HG03175 (cell line): ENCODE data around the gene CNDP1.
A peak's percentile ranks its signal among the peaks of the same experiment; 100 is the strongest.
"Not testable (repeated sequence)": the region's sequence is repeated elsewhere in the genome, so short reads cannot be mapped to it uniquely, and the experiment has no call there.

Source experiments
- ATAC-seq: cut with Tn5 transposase; IDR thresholded peaks from one replicate; pipeline ENCODE4 v1.9.1; 2021; ENCODE audit warnings: mild to moderate bottlenecking, moderate library complexity; ENCODE audit not compliant: unreplicated experiment

The CNDP1 gene

GRCh38 chr18:74520096-74520833 is 14.0 kb upstream of the CNDP1 start:
- ATAC-seq, result no peak

GRCh38 chr18:74521068-74521725 is 13.1 kb upstream of the CNDP1 start:
- ATAC-seq, result no peak

DNA sequence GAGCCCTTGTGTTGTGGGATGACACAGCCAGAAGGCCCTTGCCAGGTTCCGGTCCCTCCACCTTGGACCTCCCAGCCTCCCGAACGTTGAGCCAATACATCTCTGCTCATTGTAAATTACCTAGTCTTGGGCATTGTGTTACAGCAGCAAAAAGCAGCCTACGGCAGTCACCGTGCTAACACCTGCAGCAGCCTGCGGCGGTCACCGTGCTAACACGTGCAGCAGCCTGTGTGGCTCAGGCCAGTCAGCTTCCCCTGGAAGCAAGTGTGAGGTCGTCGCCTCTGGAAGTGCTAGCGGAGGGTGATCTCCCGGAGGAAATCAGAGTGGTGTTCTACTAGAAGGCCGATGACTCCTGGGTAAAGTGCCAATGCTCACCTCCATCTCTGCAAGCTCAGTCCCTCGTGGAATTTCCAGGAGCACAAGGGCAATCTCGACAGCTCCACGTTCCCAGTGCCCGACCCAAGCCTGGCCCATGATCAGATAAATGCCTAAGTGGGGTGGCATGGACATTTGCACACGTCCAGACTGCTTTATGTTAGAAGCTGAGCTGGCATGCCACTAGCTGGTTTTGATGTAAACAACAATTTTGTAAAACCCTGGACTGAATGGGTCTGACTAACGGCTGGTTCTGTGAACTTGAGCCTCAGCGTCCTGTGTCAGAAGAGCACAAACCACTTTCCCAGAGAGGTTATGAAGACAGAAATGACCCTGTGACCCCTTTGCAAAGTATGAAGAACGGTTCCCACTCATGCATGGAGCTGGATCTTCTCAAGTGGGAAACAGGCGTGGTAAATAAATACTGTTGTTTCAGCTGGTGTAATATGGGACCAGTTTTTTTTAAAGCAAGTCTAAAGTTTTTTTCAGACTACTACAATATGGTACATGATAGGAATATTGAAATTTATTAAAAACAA is 11.4 kb upstream of the CNDP1 start:
- ATAC-seq, result no peak

GRCh38 chr18:74524097-74524496 is 10.2 kb upstream of the CNDP1 start:
- ATAC-seq, result no peak

DNA sequence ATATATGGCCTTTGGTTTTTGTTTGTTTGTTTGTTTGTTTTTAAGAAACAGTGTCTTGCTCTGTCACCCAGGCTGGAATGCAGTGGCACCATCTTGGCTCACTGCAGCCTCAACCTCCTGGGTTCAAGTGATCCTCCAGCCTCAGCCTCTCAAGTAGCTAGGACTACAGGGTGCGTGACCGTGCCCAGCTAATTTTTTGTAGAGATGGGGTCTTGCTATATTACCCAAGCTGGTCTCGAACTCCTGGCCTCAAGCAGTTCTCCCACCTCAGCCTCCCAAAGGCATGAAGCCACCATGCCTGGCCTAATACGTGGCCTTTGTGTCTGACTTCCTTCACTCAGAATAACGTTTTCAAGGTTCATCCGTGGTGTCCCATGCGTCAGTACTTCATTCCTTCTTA is 9.4 kb upstream of the CNDP1 start:
- ATAC-seq, result not testable (repeated sequence)

GRCh38 chr18:74525741-74526140 is 8.6 kb upstream of the CNDP1 start:
- ATAC-seq, result no peak

- ATAC-seq, result no peak
Observed at GRCh38 chr18:74526488-74526887, 7.8 kb upstream of the CNDP1 start.

- ATAC-seq, result peak; percentile 91
Observed at GRCh38 chr18:74528478-74528877, 5.8 kb upstream of the CNDP1 start.

- ATAC-seq, result no peak
Observed at GRCh38 chr18:74528913-74529312, 5.4 kb upstream of the CNDP1 start.

DNA sequence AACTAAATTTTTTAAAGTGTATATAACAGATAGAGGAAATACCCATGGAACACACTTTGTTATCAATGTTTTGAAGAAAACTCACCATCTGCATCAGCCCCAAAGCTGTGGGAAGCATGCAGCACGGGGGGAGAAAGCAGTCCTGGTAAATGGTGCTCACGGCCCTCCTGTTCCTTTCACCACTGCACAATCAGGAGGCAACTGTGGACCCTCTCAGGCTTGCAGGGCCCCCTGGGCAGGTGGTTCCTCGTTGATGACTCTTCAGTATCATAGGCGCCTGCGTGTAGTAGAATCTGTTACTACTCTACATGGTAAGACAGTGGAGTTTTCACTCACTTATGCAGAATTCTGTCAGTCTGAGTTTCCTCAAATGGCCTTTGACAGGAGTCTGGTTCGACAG is 4.9 kb upstream of the CNDP1 start:
- no peak for ATAC-seq

GRCh38 chr18:74529811-74530583 is 4.3 kb upstream of the CNDP1 start:
- ATAC-seq, result no peak

DNA sequence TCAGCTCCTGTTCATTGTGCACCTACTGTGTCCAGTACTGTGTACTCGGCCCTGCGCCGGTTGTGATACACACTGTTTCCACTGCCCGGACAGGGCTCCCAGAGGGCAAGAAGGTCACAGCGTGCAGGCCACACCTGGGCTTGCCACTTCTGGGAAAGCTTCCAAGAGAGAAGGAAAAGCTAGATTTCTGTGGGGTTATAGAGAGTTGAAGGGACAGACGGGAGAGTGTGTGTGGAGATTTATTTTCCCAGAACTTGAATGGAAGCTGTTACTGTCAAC is 3.8 kb upstream of the CNDP1 start:
- no peak for ATAC-seq

DNA sequence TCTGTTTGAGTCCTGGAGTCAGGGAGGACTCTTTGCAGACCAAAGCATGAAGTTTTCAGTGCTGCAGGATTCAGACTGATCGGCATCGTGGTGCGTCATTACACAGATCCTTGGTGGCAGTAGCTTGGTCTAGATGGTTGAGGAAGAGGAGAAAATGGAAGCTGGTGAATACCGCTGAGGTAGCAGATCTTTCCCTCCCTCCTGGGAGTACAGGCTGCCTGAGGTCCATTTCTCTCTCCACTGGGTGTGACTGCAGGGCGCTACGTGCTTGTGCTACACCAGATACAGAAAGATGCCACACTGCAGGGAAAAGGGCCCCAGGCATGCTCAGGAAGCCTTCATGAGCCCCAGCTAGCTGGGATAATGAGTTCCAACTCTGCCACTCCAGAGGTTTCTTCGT is 3.3 kb upstream of the CNDP1 start:
- no peak for ATAC-seq

- ATAC-seq, result no peak
Observed at GRCh38 chr18:74532511-74533025, 1.7 kb upstream of the CNDP1 start.

- ATAC-seq, result no peak
Observed at GRCh38 chr18:74533666-74534065, 634 bp upstream of the CNDP1 start.

- no peak for ATAC-seq
Observed at GRCh38 chr18:74534981-74535649, 815 bp downstream of the CNDP1 start.

GRCh38 chr18:74539289-74539688 is 5.0 kb downstream of the CNDP1 start:
- ATAC-seq, result no peak

DNA sequence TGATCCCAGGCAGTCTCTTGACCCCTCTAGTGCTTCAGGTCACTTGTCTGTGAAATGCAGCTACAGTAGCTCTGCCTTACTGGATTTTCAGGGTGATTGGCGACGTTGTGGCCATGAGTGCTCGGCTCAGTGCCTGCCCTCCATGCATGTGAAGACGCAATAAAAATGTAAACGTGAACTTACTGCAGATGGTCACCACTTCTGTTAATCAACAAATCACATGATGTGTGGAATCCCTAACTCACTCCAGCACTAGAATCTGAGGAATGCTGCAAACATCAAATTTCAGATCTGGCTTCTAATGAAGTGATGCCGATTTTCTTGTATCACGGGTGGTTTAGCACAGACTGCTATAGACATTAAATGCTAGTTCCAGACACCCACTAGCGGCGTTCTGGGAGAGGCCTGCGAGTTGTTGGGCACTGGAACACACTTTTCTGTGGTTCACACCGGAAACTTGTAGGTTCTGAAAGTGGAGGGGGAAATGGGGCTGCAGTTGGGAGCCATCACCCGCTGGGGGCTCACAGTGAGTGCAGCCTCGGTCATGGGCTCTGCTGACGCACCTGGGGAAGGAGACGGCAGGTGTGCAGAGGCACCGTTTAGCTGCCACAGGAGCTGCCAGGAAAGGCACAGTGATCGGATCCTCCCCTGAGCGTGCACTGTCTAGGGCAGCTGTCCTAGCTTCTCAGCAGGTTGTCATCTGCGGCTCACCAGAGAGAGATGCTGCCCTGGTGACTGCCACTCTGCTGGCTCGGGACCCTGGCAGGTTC is 6.5 kb downstream of the CNDP1 start:
- no peak for ATAC-seq

GRCh38 chr18:74541703-74542555 is 7.6 kb downstream of the CNDP1 start:
- no peak for ATAC-seq
